ENCODE results near the gene PDE4DIP.
"Not testable (repeated sequence)": the region's sequence is repeated elsewhere in the genome, so short reads cannot be mapped to it uniquely, and the experiment has no call there.

Gene PDE4DIP

GRCh38 chr1:148921047-148921446 lies 76.8 kb downstream of the PDE4DIP start:
- not testable (repeated sequence) for DNase-seq (ENCODE audit: low read depth)

DNA sequence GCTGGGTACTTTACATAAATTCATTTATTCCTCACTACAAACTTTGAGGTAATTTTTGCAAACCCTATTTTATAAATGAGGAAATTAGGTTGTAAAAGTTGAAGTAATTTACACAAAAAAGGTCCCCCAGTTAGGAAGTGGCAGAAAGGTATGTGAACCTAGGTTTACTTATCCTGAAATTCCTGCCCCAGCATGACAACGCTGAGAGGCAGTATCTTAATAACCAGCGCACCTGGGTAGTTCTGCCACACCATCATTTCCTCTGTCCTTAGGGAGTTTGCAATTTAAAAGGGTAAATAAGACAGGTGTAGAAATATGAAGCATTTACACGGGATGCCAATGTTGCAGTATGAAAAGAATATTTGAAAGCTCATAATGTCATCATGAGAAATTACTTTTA lies 79.6 kb downstream of the PDE4DIP start:
- DNase-seq (ENCODE audit: low read depth), result not testable (repeated sequence)

GRCh38 chr1:148927645-148928044 lies 83.4 kb downstream of the PDE4DIP start:
- DNase-seq (ENCODE audit: low read depth), result not testable (repeated sequence)

- not testable (repeated sequence) for DNase-seq (ENCODE audit: low read depth)
Observed at GRCh38 chr1:148929253-148929652, 85.0 kb downstream of the PDE4DIP start.

GRCh38 chr1:148935381-148936002 lies 91.3 kb downstream of the PDE4DIP start:
- not testable (repeated sequence) for DNase-seq (ENCODE audit: low read depth)

GRCh38 chr1:148942906-148943305 lies 98.7 kb downstream of the PDE4DIP start:
- DNase-seq (ENCODE audit: low read depth), result not testable (repeated sequence)

GRCh38 chr1:148945130-148945529 lies 100.9 kb downstream of the PDE4DIP start:
- DNase-seq (ENCODE audit: low read depth), result not testable (repeated sequence)

DNA sequence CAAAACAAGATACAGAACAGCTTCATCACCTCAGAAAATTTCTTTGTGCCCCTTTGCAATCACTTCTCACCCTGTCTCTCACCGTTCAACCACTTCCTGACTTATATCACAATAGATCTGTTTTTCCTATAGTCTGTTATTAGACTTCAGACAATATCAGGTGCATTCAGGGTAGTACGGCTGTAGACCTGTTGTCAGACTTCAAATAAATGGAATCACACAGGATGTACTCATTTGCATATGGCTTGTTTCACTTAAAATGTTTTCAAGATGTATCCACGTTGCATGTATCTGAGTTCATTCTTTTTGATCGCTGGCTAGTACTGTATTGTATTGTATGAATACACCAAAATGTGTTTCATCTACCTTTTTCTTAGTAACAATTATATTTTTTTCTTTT lies 104.5 kb downstream of the PDE4DIP start:
- DNase-seq (ENCODE audit: low read depth), result not testable (repeated sequence)

GRCh38 chr1:148951336-148952227 lies 107.4 kb downstream of the PDE4DIP start:
- peak; percentile 84 for DNase-seq (ENCODE audit: low read depth)

GRCh38 chr1:148952253-148952937 lies 108.2 kb downstream of the PDE4DIP start:
- not testable (repeated sequence) for DNase-seq (ENCODE audit: low read depth)

- DNase-seq (ENCODE audit: low read depth), result peak; percentile 6
Observed at GRCh38 chr1:148952938-148953616, 108.8 kb downstream of the PDE4DIP start.

DNA sequence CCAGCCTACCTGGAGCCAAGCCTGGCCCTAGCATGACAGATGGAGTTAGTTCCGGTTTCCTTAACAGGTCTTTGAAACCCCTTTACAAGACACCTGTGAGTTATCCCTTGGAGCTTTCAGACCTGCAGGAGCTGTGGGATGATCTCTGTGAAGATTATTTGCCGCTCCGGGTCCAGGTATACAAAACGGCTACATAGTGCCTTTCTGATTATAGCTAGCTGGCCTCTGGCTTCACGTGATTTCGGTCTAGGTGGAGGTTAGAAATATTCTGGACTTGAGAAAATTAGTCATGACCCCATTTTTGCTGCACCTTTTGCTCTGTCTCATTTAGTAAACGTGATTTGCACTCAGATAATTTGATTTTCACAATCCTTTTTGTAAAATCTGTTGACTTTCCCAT lies 109.5 kb downstream of the PDE4DIP start:
- DNase-seq (ENCODE audit: low read depth), result not testable (repeated sequence)

DNA sequence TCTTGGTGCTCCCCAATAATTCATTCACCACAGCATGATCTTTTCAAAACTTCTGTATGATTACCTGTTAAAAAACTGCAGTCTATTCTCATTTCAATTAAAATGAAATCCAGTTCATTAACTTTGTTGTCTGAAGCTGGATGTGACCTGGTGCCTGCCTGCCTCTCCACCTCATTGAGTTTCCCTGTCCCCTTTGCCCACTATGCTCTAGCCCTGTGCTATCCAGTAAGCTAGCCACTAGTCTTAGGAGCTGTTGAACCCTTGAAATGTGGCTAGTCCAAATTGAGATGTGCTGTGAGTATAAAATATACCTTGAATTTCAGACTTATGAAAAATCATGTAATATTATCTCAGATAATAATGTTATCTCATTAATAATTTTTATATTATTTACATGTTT lies 114.1 kb downstream of the PDE4DIP start:
- not testable (repeated sequence) for DNase-seq (ENCODE audit: low read depth)

GRCh38 chr1:148960212-148961000 lies 116.2 kb downstream of the PDE4DIP start:
- not testable (repeated sequence) for DNase-seq (ENCODE audit: low read depth)

DNA sequence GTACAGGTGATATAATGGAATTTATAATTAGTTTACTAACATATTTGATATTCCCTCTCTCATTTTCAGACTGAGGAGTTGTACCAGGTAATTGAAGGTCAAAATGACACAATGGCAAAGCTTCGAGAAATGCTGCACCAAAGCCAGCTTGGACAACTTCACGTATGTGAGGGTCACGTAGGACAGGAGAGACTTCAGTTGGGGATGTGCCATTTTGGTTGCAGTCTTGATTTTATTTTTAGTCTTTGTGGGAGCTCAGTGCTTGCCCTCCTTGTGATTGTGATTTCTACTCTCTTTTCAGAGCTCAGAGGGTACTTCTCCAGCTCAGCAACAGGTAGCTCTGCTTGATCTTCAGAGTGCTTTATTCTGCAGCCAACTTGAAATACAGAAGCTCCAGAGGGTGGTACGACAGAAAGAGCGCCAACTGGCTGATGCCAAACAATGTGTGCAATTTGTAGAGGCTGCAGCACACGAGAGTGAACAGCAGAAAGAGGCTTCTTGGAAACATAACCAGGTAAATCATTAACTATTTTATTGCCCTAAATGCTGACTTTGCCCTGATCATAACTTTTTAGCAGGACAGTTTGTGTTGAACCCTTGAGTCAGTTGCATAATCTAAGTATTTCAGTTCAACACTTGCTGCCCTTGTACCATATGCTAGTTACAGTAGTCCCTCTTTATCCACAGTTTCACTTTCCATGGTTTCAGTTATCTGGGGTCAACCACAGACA lies 118.1 kb downstream of the PDE4DIP start:
- not testable (repeated sequence) for DNase-seq (ENCODE audit: low read depth)

- DNase-seq (ENCODE audit: low read depth), result not testable (repeated sequence)
Observed at GRCh38 chr1:148966084-148966483, 121.9 kb downstream of the PDE4DIP start.

GRCh38 chr1:148967580-148967979 lies 123.4 kb downstream of the PDE4DIP start:
- DNase-seq (ENCODE audit: low read depth), result not testable (repeated sequence)

- DNase-seq (ENCODE audit: low read depth), result not testable (repeated sequence)
Observed at GRCh38 chr1:148968682-148969081, 124.5 kb downstream of the PDE4DIP start.

DNA sequence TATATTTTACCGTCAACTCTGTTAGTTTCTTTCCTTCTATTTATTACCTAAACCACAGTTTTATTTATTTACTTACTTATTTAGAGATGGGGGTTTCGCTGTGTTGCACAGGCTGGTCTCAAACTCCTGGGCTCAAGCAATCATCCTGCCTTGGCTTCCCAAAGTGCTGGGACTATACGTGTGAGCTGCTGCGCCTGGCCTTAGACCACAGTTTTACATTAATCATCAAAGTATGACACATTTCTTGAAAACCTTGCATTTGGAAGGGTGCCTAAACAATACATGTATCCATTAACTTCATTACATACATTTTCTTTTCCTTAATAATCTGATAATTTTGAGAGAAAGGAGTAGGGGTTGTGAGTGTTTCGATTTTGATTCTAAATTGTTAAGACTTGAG lies 124.9 kb downstream of the PDE4DIP start:
- not testable (repeated sequence) for DNase-seq (ENCODE audit: low read depth)

DNA sequence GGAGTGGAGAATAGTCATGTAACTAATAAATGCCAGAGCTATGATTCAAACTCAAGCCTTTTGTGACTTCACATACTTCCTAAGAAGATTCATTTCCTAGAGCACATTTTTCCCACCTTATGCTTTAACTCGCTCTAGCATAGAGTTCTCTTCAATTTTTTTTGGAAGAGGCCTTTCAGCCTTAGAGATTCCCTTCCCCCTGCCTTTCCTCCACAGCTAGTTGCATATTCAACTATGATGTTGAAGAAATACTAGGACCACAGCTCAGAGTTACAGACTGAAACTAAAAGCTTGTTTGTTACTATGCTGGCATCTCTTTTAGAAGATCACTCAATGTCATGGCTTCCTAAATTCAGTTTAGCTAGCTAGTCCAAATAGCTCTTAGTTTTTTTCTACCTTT lies 131.2 kb downstream of the PDE4DIP start:
- DNase-seq (ENCODE audit: low read depth), result peak; percentile 36

Data from amniotic epithelial cell (primary cell).